Natural killer cell treated with Interleukin-12 subunit alpha and Interleukin-12 subunit beta and Interleukin-15 and Interleukin-18, amount 100 ng/mL, for 72 hours (primary cell): Measurements from ENCODE around the gene BNIP3. TPM values are rescaled to one million over a fixed set of nuclear protein-coding genes. Genes with fewer than 3 reads are reported as not detected.
A peak's percentile ranks its signal among the peaks of the same experiment; 100 is the strongest.

ENCODE experiments used
- ATAC-seq, 2 donors: fragments of 150-1000 bp; cut with Tn5 transposase in 1 of 2; sonication (Bioruptor Pico), chemical (Tn5 transposase) in 1 of 2; 2 replicates each; pipeline ENCODE4 v1.10.0; 2021
- DNase-seq: peaks from one replicate; pipeline ENCODE4 v3.0.0; 2022; ENCODE audit warnings: low spot score
- H3K27ac Mint-ChIP-seq, 2 donors: 1 replicate in 1 of 2; 2 replicates in 1 of 2; pipeline ENCODE4 v1.8.0; 2022; ENCODE audit warnings: mixed read lengths in 2 of 2, mild to moderate bottlenecking in 1 of 2, moderate library complexity in 1 of 2
- H3K27me3 Mint-ChIP-seq, 2 donors: 1 replicate in 1 of 2; 2 replicates in 1 of 2; pipeline ENCODE4 v1.8.0; 2022; ENCODE audit warnings: mixed read lengths in 2 of 2
- H3K36me3 Mint-ChIP-seq: one replicate; pipeline ENCODE4 v1.8.0; 2022; ENCODE audit warnings: mixed read lengths
- H3K4me1 Mint-ChIP-seq, 2 donors: 1 replicate in 1 of 2; 2 replicates in 1 of 2; pipeline ENCODE4 v1.8.0; 2022; ENCODE audit warnings: low read depth in 2 of 2, mixed read lengths in 2 of 2, mild to moderate bottlenecking in 1 of 2
- H3K4me3 Mint-ChIP-seq: one replicate; pipeline ENCODE4 v1.8.0; 2022; ENCODE audit warnings: mixed read lengths
- H3K9me3 Mint-ChIP-seq: 2 replicates; pipeline ENCODE4 v1.8.0; 2022; ENCODE audit warnings: mixed read lengths
- total RNA-seq, 2 donors: library from RNA; stranded (reverse); gene quantifications; one replicate each; pipeline ENCODE4 v1.2.3, GENCODE V29; 2022

Gene BNIP3
- total RNA-seq, 2 donors from 2014 or later: 20.5 to 82.2 TPM

GRCh38 chr10:131978851-131979250, 2.9 kb downstream of the BNIP3 start:
- DNase-seq: no peak
- Mint-ChIP-seq H3K36me3 (no peaks in the 10 kb centered on the region), H3K4me1 (peaks cover 30 to 36% of the 10 kb centered on the region in 2 donors), H3K27me3 (no peaks in the 10 kb centered on the region), H3K9me3 (no peaks in the 10 kb centered on the region), H3K4me3 (no peak overlapping the region), H3K27ac (no peak overlapping the region)
- no peak for ATAC-seq

- H3K27ac Mint-ChIP-seq: peak overlapping the region in 1 of 2 donors; percentile 45
- no peak for DNase-seq
- no peak overlapping the region for H3K4me3 Mint-ChIP-seq
- H3K27me3 Mint-ChIP-seq: no peaks in the 10 kb centered on the region
- no peak for ATAC-seq
- no peaks in the 10 kb centered on the region for H3K36me3 Mint-ChIP-seq
- H3K4me1 Mint-ChIP-seq: peaks cover 35 to 40% of the 10 kb centered on the region in 2 donors
- H3K9me3 Mint-ChIP-seq: no peaks in the 10 kb centered on the region
These were observed 3.4 kb downstream of the BNIP3 start for GRCh38 chr10:131978366-131978765.

DNA sequence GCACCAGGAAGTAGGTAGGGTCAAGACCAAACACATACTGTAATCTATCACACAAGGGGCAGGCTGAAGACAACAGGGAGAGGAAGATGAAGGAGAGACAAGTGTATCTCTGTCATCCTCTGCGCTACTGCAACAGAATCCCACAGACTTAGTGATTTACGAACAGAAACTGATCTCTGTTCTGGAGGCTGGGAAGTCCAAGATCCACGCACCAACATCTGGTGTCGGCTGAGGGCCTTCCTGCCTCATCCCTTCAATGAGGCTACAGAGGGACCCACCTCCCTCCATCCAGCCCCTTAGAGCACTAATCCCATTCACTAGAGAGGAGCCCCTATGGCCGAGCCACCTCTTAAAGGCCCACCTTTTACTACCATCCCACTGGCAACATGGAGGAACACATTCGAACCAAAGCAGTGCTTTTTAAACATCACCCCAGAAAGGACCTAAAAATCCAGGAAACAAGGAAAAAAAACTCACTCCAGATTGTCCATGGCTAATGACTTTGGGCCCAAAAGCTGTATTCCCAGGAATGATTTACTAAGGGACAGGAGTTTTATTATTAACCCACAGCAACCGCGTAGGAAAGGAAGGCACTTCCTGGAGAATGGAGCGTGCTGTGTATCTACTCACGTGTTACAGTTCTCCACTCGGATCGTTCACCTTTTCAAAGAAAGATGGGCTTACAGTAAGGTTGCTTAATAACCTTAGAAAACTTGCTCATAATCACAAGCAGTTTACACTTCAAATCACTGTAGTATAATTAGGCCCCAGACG, 4.2 kb downstream of the BNIP3 start:
- H3K27ac Mint-ChIP-seq: peak overlapping the region in 1 of 2 donors; percentile 45
- DNase-seq: no peak
- no peaks in the 10 kb centered on the region for H3K36me3 Mint-ChIP-seq
- H3K4me3 Mint-ChIP-seq: no peak overlapping the region
- no peaks in the 10 kb centered on the region for H3K27me3 Mint-ChIP-seq
- peaks cover 44 to 49% of the 10 kb centered on the region in 2 donors for H3K4me1 Mint-ChIP-seq
- no peak for ATAC-seq
- no peaks in the 10 kb centered on the region for H3K9me3 Mint-ChIP-seq

- no peaks in the 10 kb centered on the region for H3K9me3 Mint-ChIP-seq
- ATAC-seq: no peak
- no peak overlapping the region for H3K4me3 Mint-ChIP-seq
- H3K36me3 Mint-ChIP-seq: no peaks in the 10 kb centered on the region
- H3K27me3 Mint-ChIP-seq: no peaks in the 10 kb centered on the region
- DNase-seq: no peak
- H3K27ac Mint-ChIP-seq: peak overlapping the region in 1 of 2 donors; percentile 39
- H3K4me1 Mint-ChIP-seq: peaks cover 46 to 57% of the 10 kb centered on the region in 2 donors
These were observed 5.9 kb downstream of the BNIP3 start for GRCh38 chr10:131975796-131976195.

GRCh38 chr10:131975003-131975402, 6.7 kb downstream of the BNIP3 start:
- Mint-ChIP-seq H3K36me3 (no peaks in the 10 kb centered on the region), H3K27me3 (no peaks in the 10 kb centered on the region)
- no peak for ATAC-seq

GRCh38 chr10:131974034-131974817, 7.5 kb downstream of the BNIP3 start:
- Mint-ChIP-seq H3K36me3 (no peaks in the 10 kb centered on the region), H3K27me3 (no peaks in the 10 kb centered on the region), H3K9me3 (no peaks in the 10 kb centered on the region)

More at GRCh38 chr10:131975003-131975402, 6.7 kb downstream of the BNIP3 start:
- DNase-seq: no peak
- Mint-ChIP-seq H3K27ac (no peak overlapping the region), H3K4me3 (no peak overlapping the region), H3K4me1 (peaks cover 46 to 57% of the 10 kb centered on the region in 2 donors), H3K9me3 (no peaks in the 10 kb centered on the region)

DNA sequence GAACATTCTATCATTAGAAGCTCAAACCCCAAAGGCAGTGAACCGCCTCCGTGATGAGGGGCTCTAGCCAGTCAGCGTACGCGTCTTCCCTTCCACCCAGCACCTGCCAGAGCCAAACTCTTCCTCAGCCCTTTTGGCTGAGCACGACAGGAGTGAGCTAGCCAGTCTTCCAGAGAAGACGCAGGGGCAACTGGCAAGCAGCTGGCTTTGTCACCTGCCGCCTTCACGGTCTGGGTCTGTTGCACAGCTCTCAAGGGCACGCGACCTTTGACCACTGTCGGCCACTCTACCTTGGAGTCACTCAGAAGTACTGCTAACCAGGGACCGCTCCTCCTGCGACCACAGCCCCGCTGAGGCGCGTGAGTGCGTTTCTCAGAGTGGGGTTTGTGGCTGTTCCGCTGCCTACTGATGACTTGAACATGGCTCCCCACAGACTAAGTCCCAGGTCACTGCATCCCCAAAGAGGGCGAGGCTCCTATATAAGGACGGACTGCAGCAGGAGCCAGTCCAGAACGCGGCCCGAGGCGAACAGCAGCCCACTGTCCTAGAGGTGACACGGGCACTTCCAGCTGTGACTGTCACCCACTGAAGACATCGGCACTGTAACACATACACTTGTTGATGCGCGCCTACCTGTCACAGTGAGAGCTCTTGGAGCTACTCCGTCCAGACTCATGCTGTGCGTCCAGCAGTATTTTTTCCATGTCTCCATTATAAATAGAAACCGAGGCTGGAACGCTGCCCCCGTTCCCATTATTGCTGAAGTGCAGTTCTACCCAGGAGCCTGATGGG, 8.4 kb downstream of the BNIP3 start:
- H3K9me3 Mint-ChIP-seq: no peaks in the 10 kb centered on the region
- peak overlapping the region; percentile 50 to 61 for H3K27ac Mint-ChIP-seq
- no peaks in the 10 kb centered on the region for H3K27me3 Mint-ChIP-seq
- H3K36me3 Mint-ChIP-seq: no peaks in the 10 kb centered on the region
- ATAC-seq: no peak
- peak overlapping the region; percentile 63 for H3K4me3 Mint-ChIP-seq
- DNase-seq: no peak
- peaks cover 39 to 49% of the 10 kb centered on the region in 2 donors for H3K4me1 Mint-ChIP-seq

More at GRCh38 chr10:131974034-131974817, 7.5 kb downstream of the BNIP3 start:
- Mint-ChIP-seq H3K4me3 (peak overlapping the region; percentile 51), H3K4me1 (peaks cover 43 to 53% of the 10 kb centered on the region in 2 donors), H3K27ac (no peak overlapping the region)
- ATAC-seq (no peak), DNase-seq (no peak)

DNA sequence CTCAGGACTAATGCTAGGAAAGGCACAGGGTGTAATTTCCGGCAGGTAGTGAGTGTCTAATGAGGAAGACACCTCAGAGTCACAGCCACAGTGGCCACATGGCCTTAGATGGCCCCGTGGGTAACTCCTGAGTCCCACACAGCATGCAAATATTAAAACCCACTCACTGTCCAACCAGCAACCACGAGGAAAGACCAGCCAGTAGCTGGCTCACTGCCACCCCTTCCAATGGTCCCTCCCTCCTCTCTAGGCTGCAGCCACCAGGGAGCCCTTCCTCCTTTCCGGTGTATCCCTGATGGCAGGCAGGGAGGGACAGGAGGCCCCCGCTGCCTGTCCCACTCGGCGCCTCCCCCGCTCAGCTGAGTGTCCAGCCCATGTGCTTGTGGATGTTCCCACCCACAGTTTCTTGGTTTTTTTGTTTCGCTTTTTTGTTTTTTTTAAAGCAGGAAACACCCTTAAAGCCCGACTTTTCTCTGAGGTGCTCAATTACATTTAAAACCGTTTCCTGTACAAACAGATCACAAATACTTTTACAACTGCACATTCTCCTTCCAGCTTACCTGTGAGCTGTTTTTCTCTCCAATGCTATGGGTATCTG, 9.2 kb downstream of the BNIP3 start:
- no peaks in the 10 kb centered on the region for H3K27me3 Mint-ChIP-seq
- peak overlapping the region; percentile 50 to 61 for H3K27ac Mint-ChIP-seq
- no peak for DNase-seq
- no peaks in the 10 kb centered on the region for H3K9me3 Mint-ChIP-seq
- H3K4me1 Mint-ChIP-seq: peaks cover 39 to 46% of the 10 kb centered on the region in 2 donors
- no peaks in the 10 kb centered on the region for H3K36me3 Mint-ChIP-seq
- ATAC-seq: peak; percentile 79 to 81
- peak overlapping the region; percentile 63 for H3K4me3 Mint-ChIP-seq

- DNase-seq (no peak), ATAC-seq (no peak)
- Mint-ChIP-seq H3K27ac (no peak overlapping the region), H3K4me1 (peaks cover 38 to 39% of the 10 kb centered on the region in 2 donors), H3K4me3 (no peak overlapping the region), H3K36me3 (no peaks in the 10 kb centered on the region), H3K27me3 (no peaks in the 10 kb centered on the region), H3K9me3 (no peaks in the 10 kb centered on the region)
These were observed 10.1 kb downstream of the BNIP3 start for GRCh38 chr10:131971591-131971990.

DNA sequence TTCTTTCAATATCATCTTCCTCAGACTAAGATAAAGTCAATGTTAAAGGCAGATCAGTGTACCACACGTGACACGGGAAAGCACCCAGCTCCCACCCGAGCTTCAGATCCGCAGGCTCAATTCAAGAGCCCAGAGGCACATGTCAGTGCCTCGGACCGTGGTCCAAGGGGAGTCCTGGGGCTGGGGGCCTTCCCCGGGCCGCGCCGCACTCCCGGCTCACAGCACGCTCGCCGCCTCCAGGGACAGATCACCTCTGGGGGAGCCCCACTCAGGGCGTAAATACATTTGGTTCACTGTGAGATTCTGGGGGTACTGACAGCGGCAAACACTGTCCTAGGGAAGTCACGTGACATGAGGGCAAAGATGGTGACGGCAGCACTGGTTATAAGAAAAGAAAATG, 10.8 kb downstream of the BNIP3 start:
- no peaks in the 10 kb centered on the region for H3K36me3 Mint-ChIP-seq
- H3K27ac Mint-ChIP-seq: peak overlapping the region in 1 of 2 donors; percentile 48
- DNase-seq (no peak), ATAC-seq (no peak)
- H3K4me3 Mint-ChIP-seq: no peak overlapping the region
- H3K27me3 Mint-ChIP-seq: no peaks in the 10 kb centered on the region
- H3K4me1 Mint-ChIP-seq: peaks cover 34 to 39% of the 10 kb centered on the region in 2 donors
- no peaks in the 10 kb centered on the region for H3K9me3 Mint-ChIP-seq

GRCh38 chr10:131968949-131969348, 12.8 kb downstream of the BNIP3 start:
- H3K4me3 Mint-ChIP-seq: no peak overlapping the region
- DNase-seq: no peak
- no peaks in the 10 kb centered on the region for H3K9me3 Mint-ChIP-seq
- H3K27ac Mint-ChIP-seq: no peak overlapping the region
- no peaks in the 10 kb centered on the region for H3K27me3 Mint-ChIP-seq
- ATAC-seq: no peak
- H3K36me3 Mint-ChIP-seq: no peaks in the 10 kb centered on the region
- peaks cover 28 to 31% of the 10 kb centered on the region in 2 donors for H3K4me1 Mint-ChIP-seq

DNA sequence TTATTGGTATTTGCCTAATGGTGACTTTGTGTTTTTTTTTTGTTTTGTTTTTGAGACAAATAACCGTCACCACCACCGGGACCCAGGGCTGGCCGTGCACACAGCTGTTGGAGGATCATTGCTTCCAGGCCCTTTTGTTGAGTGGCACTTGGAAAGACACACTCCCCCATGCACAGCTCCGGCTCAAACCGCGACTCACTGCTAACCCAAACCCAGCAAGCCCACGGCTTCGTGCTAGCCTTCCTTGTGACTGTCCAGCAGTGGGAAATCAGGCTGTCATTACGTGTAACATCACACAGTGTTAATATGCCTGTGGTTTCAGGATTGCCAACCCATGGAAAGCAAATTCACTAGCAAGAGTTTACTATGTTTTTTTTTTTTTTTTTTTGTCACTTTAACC, 17.4 kb downstream of the BNIP3 start:
- Mint-ChIP-seq H3K4me3 (no peak overlapping the region), H3K27ac (peak overlapping the region in 1 of 2 donors; percentile 34), H3K36me3 (no peaks in the 10 kb centered on the region), H3K9me3 (no peaks in the 10 kb centered on the region), H3K27me3 (no peaks in the 10 kb centered on the region), H3K4me1 (peaks cover 7 to 10% of the 10 kb centered on the region in 2 donors)
- DNase-seq (no peak), ATAC-seq (no peak)

- DNase-seq: peak; percentile 38
- ATAC-seq: no peak
- Mint-ChIP-seq H3K9me3 (no peaks in the 10 kb centered on the region), H3K27ac (no peak overlapping the region), H3K27me3 (no peaks in the 10 kb centered on the region), H3K4me1 (peaks cover 7 to 10% of the 10 kb centered on the region in 2 donors), H3K4me3 (no peak overlapping the region), H3K36me3 (no peaks in the 10 kb centered on the region)
These were observed 17.9 kb downstream of the BNIP3 start for GRCh38 chr10:131963811-131964210.
